ENCODE results near the gene TOR2A. TPM values are rescaled to one million over a fixed set of nuclear protein-coding genes. Genes with fewer than 3 reads are reported as not detected.

TOR2A gene
- total RNA-seq, 1 experiment from 2014 or later, result 19.3 TPM

- Histone ChIP-seq H3K4me3 (ENCODE audit: insufficient read depth, low read depth, low read length) (no peak overlapping the region), H3K27me3 (ENCODE audit: control insufficient read depth, insufficient read depth, low read length) (no peaks in the 10 kb centered on the region), H3K36me3 (replicated peaks; ENCODE audit: control insufficient read depth, insufficient read depth, low read length) (no peaks in the 10 kb centered on the region; the same call in 1 of the 2 replicates)
- no peak for DNase-seq
Measured at GRCh38 chr9:127694890-127695720, 40.0 kb downstream of the TOR2A start.

DNA sequence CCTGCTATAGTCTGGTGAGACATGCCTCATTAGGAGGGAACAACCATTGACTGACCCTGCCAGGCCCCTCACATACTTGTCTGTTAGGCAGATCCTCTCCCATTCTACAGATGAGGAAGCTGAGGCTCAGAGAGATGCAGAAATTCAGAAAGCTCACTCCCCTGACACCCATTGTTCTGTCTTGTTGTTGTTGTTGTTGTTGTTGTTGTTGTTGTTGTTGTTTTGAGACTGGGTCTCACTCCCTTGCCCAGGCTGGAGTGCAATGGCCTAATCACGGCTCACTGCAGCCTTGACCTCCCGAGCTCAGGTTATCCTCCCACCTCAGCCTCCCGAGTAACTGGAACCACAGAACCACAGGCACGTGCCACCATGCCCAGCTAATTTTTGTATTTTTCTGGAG lies 41.4 kb downstream of the TOR2A start:
- Histone ChIP-seq H3K27me3 (ENCODE audit: control insufficient read depth, insufficient read depth, low read length) (no peaks in the 10 kb centered on the region), H3K36me3 (replicated peaks; ENCODE audit: control insufficient read depth, insufficient read depth, low read length) (peaks cover 5% of the 10 kb centered on the region), H3K4me3 (ENCODE audit: insufficient read depth, low read depth, low read length) (no peak overlapping the region)
- DNase-seq, result no peak

GRCh38 chr9:127693143-127693542 lies 42.0 kb downstream of the TOR2A start:
- peak; percentile 27 for DNase-seq
- H3K4me3 ChIP-seq (ENCODE audit: insufficient read depth, low read depth, low read length), result no peak overlapping the region
- no peaks in the 10 kb centered on the region for H3K27me3 ChIP-seq (ENCODE audit: control insufficient read depth, insufficient read depth, low read length)
- peaks cover 5% of the 10 kb centered on the region for H3K36me3 ChIP-seq (replicated peaks; ENCODE audit: control insufficient read depth, insufficient read depth, low read length)

DNA sequence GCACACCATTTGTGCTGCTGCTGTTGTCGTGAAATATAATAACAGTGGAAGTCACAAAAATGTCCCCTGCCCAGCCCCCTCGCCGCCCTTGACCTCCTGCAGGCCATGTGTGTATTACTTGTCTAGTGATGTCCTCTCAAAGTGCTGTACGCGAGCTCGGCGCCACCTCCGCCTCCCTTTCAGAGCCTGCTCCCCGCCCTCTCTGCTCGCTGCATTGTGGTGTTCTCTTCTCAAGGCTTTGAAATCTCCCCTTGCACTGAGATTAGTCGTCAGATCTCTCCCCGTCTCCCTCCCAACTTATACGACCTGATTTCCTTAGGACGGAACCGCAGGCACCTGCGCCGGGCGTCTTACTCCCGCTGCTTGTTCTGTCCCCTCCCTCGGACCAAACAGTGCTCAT lies 43.0 kb downstream of the TOR2A start:
- Histone ChIP-seq H3K4me3 (ENCODE audit: insufficient read depth, low read depth, low read length) (no peak overlapping the region), H3K36me3 (replicated peaks; ENCODE audit: control insufficient read depth, insufficient read depth, low read length) (peaks cover 5% of the 10 kb centered on the region), H3K27me3 (ENCODE audit: control insufficient read depth, insufficient read depth, low read length) (no peaks in the 10 kb centered on the region)
- peak; percentile 28 for DNase-seq

- Histone ChIP-seq H3K36me3 (replicated peaks; ENCODE audit: control insufficient read depth, insufficient read depth, low read length) (peaks cover 5% of the 10 kb centered on the region), H3K27me3 (ENCODE audit: control insufficient read depth, insufficient read depth, low read length) (no peaks in the 10 kb centered on the region), H3K4me3 (ENCODE audit: insufficient read depth, low read depth, low read length) (no peak overlapping the region)
- DNase-seq, result no peak
Measured at GRCh38 chr9:127690735-127691134, 44.4 kb downstream of the TOR2A start.

DNA sequence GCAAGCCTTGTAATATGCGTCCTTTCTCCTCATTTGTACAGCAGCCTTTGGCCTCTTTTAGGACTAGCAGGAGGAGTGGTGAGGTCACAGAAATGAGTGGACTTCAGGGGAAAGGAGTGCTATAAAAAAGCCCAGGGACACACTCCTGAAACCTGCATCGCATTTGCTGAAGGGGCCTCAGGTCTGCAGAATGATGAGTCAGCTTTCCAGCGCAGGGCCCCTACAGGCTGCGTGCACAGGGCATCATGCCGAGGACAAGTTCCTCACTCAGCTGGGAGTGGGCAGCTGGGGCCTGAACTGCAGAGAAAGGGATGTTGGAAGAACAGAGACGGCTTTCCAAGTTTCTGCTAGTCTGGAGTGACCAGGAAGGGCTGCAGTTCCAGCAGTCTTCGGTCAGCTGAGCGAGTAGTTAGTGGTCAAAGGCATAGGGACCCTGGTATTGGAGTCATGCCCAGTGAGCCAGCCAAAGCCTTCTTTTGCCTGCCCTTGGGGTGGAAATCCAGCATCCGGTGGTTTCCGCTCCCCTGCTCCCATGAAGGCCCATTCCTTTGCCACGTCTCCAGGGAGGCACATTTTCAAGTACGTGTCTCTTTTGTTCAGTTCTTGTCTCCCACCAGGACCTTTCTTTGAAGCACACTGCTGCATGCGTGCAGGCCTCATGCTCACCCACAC lies 45.6 kb downstream of the TOR2A start:
- DNase-seq, result no peak
- Histone ChIP-seq H3K4me3 (ENCODE audit: insufficient read depth, low read depth, low read length) (no peak overlapping the region), H3K27me3 (ENCODE audit: control insufficient read depth, insufficient read depth, low read length) (no peaks in the 10 kb centered on the region), H3K36me3 (replicated peaks; ENCODE audit: control insufficient read depth, insufficient read depth, low read length) (peaks cover 5% of the 10 kb centered on the region)

DNA sequence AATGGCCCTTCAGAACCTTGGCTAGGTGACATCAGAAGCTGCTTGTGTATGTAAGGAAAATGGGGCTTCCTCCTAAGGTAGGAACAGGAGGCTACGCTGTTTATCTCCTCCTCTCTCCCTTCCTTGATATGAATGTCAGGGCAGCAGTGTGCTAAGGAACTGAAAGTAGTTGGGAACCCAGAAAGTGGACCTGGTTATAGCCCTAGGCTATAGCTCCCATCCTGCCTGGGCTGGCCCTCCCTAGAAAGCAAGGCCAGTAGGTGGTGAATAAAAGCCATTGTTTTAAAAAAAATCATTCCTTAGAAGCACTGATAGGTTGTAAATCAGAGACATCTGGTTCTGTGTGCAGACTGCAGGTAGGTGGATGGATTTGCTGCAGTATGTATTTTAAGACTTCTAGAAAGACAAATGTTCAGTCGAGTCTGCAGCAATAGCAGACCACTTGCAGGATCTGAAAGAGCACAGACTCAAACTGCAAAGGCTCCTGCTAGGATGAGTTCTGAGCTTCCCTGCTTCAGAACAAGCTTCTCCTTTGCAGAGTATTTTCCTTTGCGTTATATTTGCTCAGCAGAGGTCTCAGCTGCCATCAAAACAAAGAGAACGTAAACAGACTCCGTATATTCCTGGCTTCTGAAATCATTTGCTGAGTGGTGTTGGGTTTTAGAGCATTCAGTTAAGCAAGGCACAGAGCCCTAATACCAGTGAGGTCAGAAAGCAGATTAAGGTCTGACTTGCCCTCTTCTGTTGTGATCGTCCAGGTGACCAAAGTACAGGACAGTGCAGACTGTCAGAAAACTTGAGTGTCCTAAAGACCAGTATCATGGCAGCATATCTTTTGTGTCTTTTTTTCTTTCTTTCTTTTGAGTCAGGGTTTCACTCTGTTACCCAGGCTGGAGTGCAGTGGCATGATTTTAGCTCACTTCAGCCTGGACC lies 48.4 kb downstream of the TOR2A start:
- DNase-seq, result no peak
- H3K4me3 ChIP-seq (ENCODE audit: insufficient read depth, low read depth, low read length), result no peak overlapping the region
- H3K36me3 ChIP-seq (replicated peaks; ENCODE audit: control insufficient read depth, insufficient read depth, low read length), result peaks cover 21% of the 10 kb centered on the region
- no peaks in the 10 kb centered on the region for H3K27me3 ChIP-seq (ENCODE audit: control insufficient read depth, insufficient read depth, low read length)

GRCh38 chr9:127684576-127684975 lies 50.5 kb downstream of the TOR2A start:
- Histone ChIP-seq H3K36me3 (replicated peaks; ENCODE audit: control insufficient read depth, insufficient read depth, low read length) (peaks cover 23% of the 10 kb centered on the region), H3K4me3 (ENCODE audit: insufficient read depth, low read depth, low read length) (no peak overlapping the region), H3K27me3 (ENCODE audit: control insufficient read depth, insufficient read depth, low read length) (no peaks in the 10 kb centered on the region)
- no peak for DNase-seq

GRCh38 chr9:127683723-127684122 lies 51.4 kb downstream of the TOR2A start:
- no peaks in the 10 kb centered on the region for H3K27me3 ChIP-seq (ENCODE audit: control insufficient read depth, insufficient read depth, low read length)
- H3K36me3 ChIP-seq (replicated peaks; ENCODE audit: control insufficient read depth, insufficient read depth, low read length), result peaks cover 21% of the 10 kb centered on the region
- DNase-seq, result no peak
- H3K4me3 ChIP-seq (ENCODE audit: insufficient read depth, low read depth, low read length), result no peak overlapping the region

- H3K4me3 ChIP-seq (ENCODE audit: insufficient read depth, low read depth, low read length), result no peak overlapping the region
- no peak for DNase-seq
- peaks cover 21% of the 10 kb centered on the region for H3K36me3 ChIP-seq (replicated peaks; ENCODE audit: control insufficient read depth, insufficient read depth, low read length)
- no peaks in the 10 kb centered on the region for H3K27me3 ChIP-seq (ENCODE audit: control insufficient read depth, insufficient read depth, low read length)
Measured at GRCh38 chr9:127682351-127683136, 52.5 kb downstream of the TOR2A start.

Other genes starting within 250 kb of the TOR2A start
- 5.9 and 12.0 TPM in 2 replicates for gene STXBP1, start 123.0 kb downstream of the TOR2A start, total RNA-seq (2014; rRNA removed; shearing (Covaris generic))
- not detected in 2 replicates for gene CFAP157, start 28.3 kb downstream of the TOR2A start, total RNA-seq (2014; rRNA removed; shearing (Covaris generic))
- 14.3 and 21.2 TPM in 2 replicates for gene PTRH1, start 19.6 kb downstream of the TOR2A start, total RNA-seq (2014; rRNA removed; shearing (Covaris generic))
- gene TTC16, start 19.2 kb downstream of the TOR2A start, total RNA-seq (2014; rRNA removed; shearing (Covaris generic)), result 0.11 TPM in 1 of 2 replicates, not detected in the other
- gene SH2D3C, start 43.4 kb upstream of the TOR2A start, total RNA-seq (2014; rRNA removed; shearing (Covaris generic)), result 0.26 and 0.42 TPM in 2 replicates
- 51.5 and 56.6 TPM in 2 replicates for gene CDK9, start 50.7 kb upstream of the TOR2A start, total RNA-seq (2014; rRNA removed; shearing (Covaris generic))
- gene FPGS, start 67.6 kb upstream of the TOR2A start, total RNA-seq (2014; rRNA removed; shearing (Covaris generic)), result 84.9 and 92.2 TPM in 2 replicates
- 1.4 and 1.8 TPM in 2 replicates for gene ENG, start 119.4 kb upstream of the TOR2A start, total RNA-seq (2014; rRNA removed; shearing (Covaris generic))
- 18.5 and 20.4 TPM in 2 replicates for gene AK1, start 142.4 kb upstream of the TOR2A start, total RNA-seq (2014; rRNA removed; shearing (Covaris generic))
- 30.6 and 37.4 TPM in 2 replicates for gene ST6GALNAC6, start 164.3 kb upstream of the TOR2A start, total RNA-seq (2014; rRNA removed; shearing (Covaris generic))
- 18.5 and 24.6 TPM in 2 replicates for gene ST6GALNAC4, start 181.7 kb upstream of the TOR2A start, total RNA-seq (2014; rRNA removed; shearing (Covaris generic))
- 0.94 and 3.4 TPM in 2 replicates for gene PIP5KL1, start 195.5 kb upstream of the TOR2A start, total RNA-seq (2014; rRNA removed; shearing (Covaris generic))
- gene DPM2, start 202.6 kb upstream of the TOR2A start, total RNA-seq (2014; rRNA removed; shearing (Covaris generic)), result 38.3 and 45.6 TPM in 2 replicates
- 16.9 and 27.1 TPM in 2 replicates for gene EEIG1, start 245.7 kb upstream of the TOR2A start, total RNA-seq (2014; rRNA removed; shearing (Covaris generic))